Neuronal stem cell (in vitro differentiated cells): ENCODE measurements around the gene SLC39A6.

ENCODE experiments used
- DNase-seq: peaks from one replicate; pipeline ENCODE4 v3.0.0-alpha.2; 2013; ENCODE audit warnings: low spot score
- H2AFZ ChIP-seq: one replicate; pipeline ENCODE4 v1.6.1; 2013; ENCODE audit warnings: mild to moderate bottlenecking, low read length, inconsistent platforms
- H2AK5ac ChIP-seq: 2 replicates; pipeline ENCODE4 v1.6.1; 2013; ENCODE audit warnings: low read depth, mild to moderate bottlenecking, inconsistent platforms, low read length, moderate library complexity, mixed read lengths
- H2BK120ac ChIP-seq: 2 replicates; pipeline ENCODE4 v1.6.1; 2013; ENCODE audit warnings: low read depth, mild to moderate bottlenecking, inconsistent platforms, low read length, moderate library complexity, mixed read lengths
- H2BK12ac ChIP-seq: one replicate; pipeline ENCODE4 v1.6.1; 2013; ENCODE audit warnings: low read length, inconsistent platforms
- H2BK15ac ChIP-seq: 2 replicates; pipeline ENCODE4 v1.6.1; 2013; ENCODE audit warnings: mild to moderate bottlenecking, low read length, inconsistent platforms, mixed read lengths
- H2BK5ac ChIP-seq: one replicate; pipeline ENCODE4 v1.6.1; 2013; ENCODE audit warnings: inconsistent platforms, mild to moderate bottlenecking, low read length, moderate library complexity
- H3K14ac ChIP-seq: one replicate; pipeline ENCODE4 v1.6.1; 2013; ENCODE audit warnings: low read length, inconsistent platforms
- H3K18ac ChIP-seq: 2 replicates; pipeline ENCODE4 v1.6.1; 2013; ENCODE audit warnings: low read length, inconsistent platforms
- H3K23ac ChIP-seq: 2 replicates; pipeline ENCODE4 v1.6.1; 2013; ENCODE audit warnings: low read depth, mild to moderate bottlenecking, mixed read lengths, low read length, inconsistent platforms; ENCODE audit not compliant: poor library complexity
- H3K27ac ChIP-seq: replicated peaks from 3 replicates; pipeline ENCODE4 v1.5.1; 2013; ENCODE audit warnings: low read length, inconsistent platforms
- H3K27me3 ChIP-seq, 3 experiments: 2 replicates each; pipeline ENCODE4 v1.6.1; 2013; ENCODE audit warnings: low read length in 3 of 3, mild to moderate bottlenecking in 2 of 3, inconsistent platforms in 1 of 3, low read depth in 1 of 3, mixed read lengths in 1 of 3, moderate library complexity in 1 of 3; ENCODE audit not compliant: control insufficient read depth in 3 of 3, insufficient read depth in 3 of 3
- H3K36me3 ChIP-seq, 2 donors: replicated peaks in 1 of 2; 2 replicates each; pipeline ENCODE4 v1.6.1; 2013; ENCODE audit warnings: low read length in 2 of 2; ENCODE audit not compliant: control insufficient read depth in 2 of 2, insufficient read depth in 2 of 2
- H3K4ac ChIP-seq: 2 replicates; pipeline ENCODE4 v1.6.1; 2013; ENCODE audit warnings: inconsistent platforms, mild to moderate bottlenecking, low read length, moderate library complexity
- H3K4me1 ChIP-seq, 2 donors: 1 replicate in 1 of 2; 2 replicates in 1 of 2; pipeline ENCODE4 v1.6.1; 2013; ENCODE audit warnings: low read length in 2 of 2, low read depth in 1 of 2; ENCODE audit not compliant: control insufficient read depth in 2 of 2, insufficient read depth in 1 of 2
- H3K4me2 ChIP-seq: one replicate; pipeline ENCODE4 v1.6.1; 2013; ENCODE audit warnings: mild to moderate bottlenecking, low read length, inconsistent platforms; ENCODE audit not compliant: insufficient read depth, poor library complexity, severe bottlenecking
- H3K4me3 ChIP-seq, 2 donors: 2 replicates each; pipeline ENCODE4 v1.5.1; 2013; ENCODE audit warnings: low read length in 2 of 2, mild to moderate bottlenecking in 2 of 2, inconsistent platforms in 1 of 2, moderate library complexity in 1 of 2
- H3K79me1 ChIP-seq: one replicate; pipeline ENCODE4 v1.6.1; 2013; ENCODE audit warnings: low read depth, mild to moderate bottlenecking, inconsistent platforms, low read length, moderate library complexity
- H3K9ac ChIP-seq: one replicate; pipeline ENCODE4 v1.6.1; 2013; ENCODE audit warnings: mild to moderate bottlenecking, low read depth, low read length, inconsistent platforms; ENCODE audit not compliant: poor library complexity
- H3K9me3 ChIP-seq, 2 donors: replicated peaks in 1 of 2; 2 replicates each; pipeline versions ENCODE3 to v1.6.1; 2013; ENCODE audit warnings: low read length in 2 of 2, mild to moderate bottlenecking in 2 of 2, inconsistent platforms in 1 of 2, low read depth in 1 of 2, mixed read lengths in 1 of 2, moderate library complexity in 1 of 2; ENCODE audit not compliant: control insufficient read depth in 2 of 2, insufficient read depth in 1 of 2
- H4K8ac ChIP-seq: one replicate; pipeline ENCODE4 v1.6.1; 2013; ENCODE audit warnings: low read depth, mild to moderate bottlenecking, inconsistent platforms, low read length, moderate library complexity
- H4K91ac ChIP-seq: one replicate; pipeline ENCODE4 v1.6.1; 2013; ENCODE audit warnings: low read length, low read depth, mild to moderate bottlenecking, inconsistent platforms; ENCODE audit not compliant: poor library complexity
- WGBS, 2 donors: extraction: QIAGEN DNeasy Blood & Tissue Kit; methylation state at CpG; one replicate each; pipeline ENCODE4 v1.1.7; 2013; ENCODE audit warnings: missing lambda C conversion rate in 2 of 2, mixed read lengths in 1 of 2; ENCODE audit not compliant: insufficient read length in 2 of 2, insufficient replicate concordance in 1 of 2; ENCODE audit errors: extremely low coverage in 2 of 2; 5-methylcytosine and 5-hydroxymethylcytosine counted together

The SLC39A6 gene

DNA sequence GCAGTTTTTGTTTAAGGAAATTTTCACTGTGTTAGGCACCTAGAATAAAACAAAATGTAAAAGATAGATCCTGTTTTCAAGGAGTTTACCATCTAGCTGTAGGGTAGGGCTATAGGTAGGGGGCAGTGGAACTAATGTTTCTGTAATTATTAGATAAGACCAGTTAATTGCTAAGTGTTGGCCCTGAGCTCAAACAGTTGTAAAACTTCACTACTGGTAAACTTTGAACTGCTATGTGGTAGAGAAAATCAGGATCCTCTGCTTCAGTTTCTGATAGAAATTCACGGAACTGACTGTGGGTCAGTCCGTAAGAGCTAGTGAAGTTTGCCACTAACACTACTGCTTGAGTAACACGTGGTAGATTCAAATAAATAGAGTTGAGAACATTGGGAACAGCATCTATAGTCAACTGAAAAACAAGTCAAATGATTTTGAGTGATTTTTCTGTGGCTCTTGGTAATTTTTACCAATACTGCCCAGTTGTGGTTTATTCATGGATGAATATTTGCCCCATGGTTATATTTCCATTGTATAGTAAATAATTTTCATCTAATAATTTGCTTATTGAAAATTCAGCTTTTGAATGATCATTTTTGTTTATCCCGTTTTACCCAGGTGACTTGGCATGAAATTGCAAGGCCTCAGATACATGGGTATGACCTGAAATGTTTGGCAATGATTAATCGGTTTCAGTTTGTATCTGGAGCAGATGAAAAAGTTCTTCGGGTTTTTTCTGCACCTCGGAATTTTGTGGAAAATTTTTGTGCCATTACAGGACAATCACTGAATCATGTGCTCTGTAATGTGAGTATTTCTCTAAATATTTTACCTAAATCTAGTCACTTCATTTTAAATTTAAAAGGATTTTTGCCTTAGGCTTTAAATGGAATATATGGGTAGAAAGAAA is 27.0 kb upstream of the SLC39A6 start:
- H3K9ac ChIP-seq, result no peak overlapping the region
- no peak overlapping the region for H2BK12ac ChIP-seq
- peaks cover 1% of the 10 kb centered on the region for H3K79me1 ChIP-seq
- no CpG with 5 or more reads among the region's 7 CpGs for WGBS, 2 donors
- H2BK120ac ChIP-seq, result no peak overlapping the region
- H3K4me1 ChIP-seq, result no peaks in the 10 kb centered on the region
- no peak overlapping the region for H3K14ac ChIP-seq
- no peak overlapping the region for H3K18ac ChIP-seq
- no peaks in the 10 kb centered on the region for H3K9me3 ChIP-seq
- H2AFZ ChIP-seq, result no peak overlapping the region
- no peak for DNase-seq
- no peak overlapping the region for H2BK15ac ChIP-seq
- H3K27ac ChIP-seq, result no peak overlapping the region
- H3K36me3 ChIP-seq, result peaks cover 27 to 97% of the 10 kb centered on the region in 2 donors
- no peak overlapping the region for H2BK5ac ChIP-seq
- H4K91ac ChIP-seq, result no peak overlapping the region
- no peak overlapping the region for H2AK5ac ChIP-seq
- H3K27me3 ChIP-seq, result no peaks in the 10 kb centered on the region
- H3K23ac ChIP-seq, result no peak overlapping the region
- H3K4ac ChIP-seq, result no peak overlapping the region
- H4K8ac ChIP-seq, result no peak overlapping the region
- H3K4me3 ChIP-seq, result no peak overlapping the region
- H3K4me2 ChIP-seq, result no peak overlapping the region

DNA sequence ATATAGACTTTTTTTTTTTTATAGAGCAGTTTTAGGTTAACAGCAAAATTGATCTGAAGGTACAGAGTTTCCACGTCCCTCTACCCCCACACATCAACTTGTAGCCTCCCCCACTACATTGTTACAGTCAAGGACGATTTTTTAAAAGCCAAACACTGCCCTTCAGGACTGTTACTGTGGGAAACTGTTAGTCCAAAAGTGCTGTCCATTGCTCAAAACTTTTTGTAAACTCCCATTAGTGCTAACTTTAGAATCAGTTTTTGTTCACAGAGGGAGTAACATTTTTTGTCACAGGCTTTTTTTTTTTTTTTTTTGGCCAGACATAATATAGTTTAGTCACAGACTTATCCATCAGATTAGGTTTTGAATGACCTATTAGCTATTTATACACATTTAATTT is 24.6 kb upstream of the SLC39A6 start:
- H4K8ac ChIP-seq, result no peak overlapping the region
- no peak overlapping the region for H3K23ac ChIP-seq
- no peak for DNase-seq
- H2BK15ac ChIP-seq, result no peak overlapping the region
- no peaks in the 10 kb centered on the region for H3K9me3 ChIP-seq
- peaks cover 26 to 98% of the 10 kb centered on the region in 2 donors for H3K36me3 ChIP-seq
- WGBS, 2 donors, result no CpG with 5 or more reads among the region's 2 CpGs
- no peaks in the 10 kb centered on the region for H3K4me1 ChIP-seq
- H2AFZ ChIP-seq, result no peak overlapping the region
- H3K79me1 ChIP-seq, result peaks cover 1% of the 10 kb centered on the region
- H3K27me3 ChIP-seq, result no peaks in the 10 kb centered on the region
- H3K4me3 ChIP-seq, result no peak overlapping the region
- H3K14ac ChIP-seq, result no peak overlapping the region
- H3K18ac ChIP-seq, result no peak overlapping the region
- no peak overlapping the region for H2AK5ac ChIP-seq
- H4K91ac ChIP-seq, result no peak overlapping the region
- no peak overlapping the region for H3K4me2 ChIP-seq
- no peak overlapping the region for H3K4ac ChIP-seq
- H2BK120ac ChIP-seq, result no peak overlapping the region
- no peak overlapping the region for H2BK5ac ChIP-seq
- no peak overlapping the region for H3K27ac ChIP-seq
- no peak overlapping the region for H2BK12ac ChIP-seq
- no peak overlapping the region for H3K9ac ChIP-seq

DNA sequence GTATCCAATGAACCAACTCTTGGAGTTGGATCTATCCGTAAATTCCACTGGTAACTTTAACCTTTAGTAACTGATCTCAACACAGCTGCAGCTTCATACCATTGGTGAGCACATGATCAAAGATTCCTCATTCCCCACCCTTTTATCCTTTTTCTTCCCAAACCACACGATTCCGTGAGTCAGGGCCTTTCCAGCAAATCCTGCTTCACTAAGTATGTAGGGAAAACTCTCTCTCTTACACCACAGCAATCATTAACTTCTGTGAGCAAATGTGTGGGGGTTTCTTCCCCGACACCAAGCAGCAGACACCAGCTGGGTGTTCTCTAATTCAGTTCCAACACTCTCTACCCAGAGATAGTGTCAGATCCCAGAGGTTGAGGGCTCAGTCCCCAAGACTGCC is 24.1 kb upstream of the SLC39A6 start:
- peaks cover 25 to 98% of the 10 kb centered on the region in 2 donors for H3K36me3 ChIP-seq

DNA sequence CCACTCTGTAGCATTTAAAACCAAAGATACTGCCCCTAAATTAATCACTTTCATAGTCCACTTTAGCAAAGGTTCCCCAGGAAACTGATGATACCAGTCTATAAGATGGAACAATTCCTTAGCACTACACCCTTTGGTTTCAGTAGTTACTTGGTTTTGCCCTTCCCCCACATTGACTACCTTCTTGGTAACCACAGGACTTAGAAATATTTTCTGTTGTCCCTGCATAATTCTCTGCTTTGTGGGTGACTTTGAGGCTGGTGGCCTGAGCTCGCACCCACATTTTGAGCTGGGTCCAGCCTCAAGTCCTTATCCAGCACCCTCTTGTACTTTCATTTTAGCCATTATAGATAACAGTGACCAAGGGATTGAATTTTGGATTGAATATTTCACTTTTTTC is 23.6 kb upstream of the SLC39A6 start:
- no peak overlapping the region for H3K4me3 ChIP-seq
- no peak overlapping the region for H4K8ac ChIP-seq
- no peak overlapping the region for H2BK15ac ChIP-seq
- no peak overlapping the region for H2BK12ac ChIP-seq
- no peak overlapping the region for H2AK5ac ChIP-seq
- no peak overlapping the region for H3K4me2 ChIP-seq
- no peak for DNase-seq
- no peak overlapping the region for H3K4ac ChIP-seq
- H2AFZ ChIP-seq, result no peak overlapping the region
- H3K4me1 ChIP-seq, result no peaks in the 10 kb centered on the region
- H3K23ac ChIP-seq, result no peak overlapping the region
- H2BK5ac ChIP-seq, result no peak overlapping the region
- H3K27me3 ChIP-seq, result no peaks in the 10 kb centered on the region
- H3K9me3 ChIP-seq, result no peaks in the 10 kb centered on the region
- H3K79me1 ChIP-seq, result peaks cover under 1% of the 10 kb centered on the region
- peaks cover 24 to 96% of the 10 kb centered on the region in 2 donors for H3K36me3 ChIP-seq
- no peak overlapping the region for H2BK120ac ChIP-seq
- no CpG with 5 or more reads among the region's 1 CpG for WGBS, 2 donors
- H3K27ac ChIP-seq, result no peak overlapping the region
- no peak overlapping the region for H4K91ac ChIP-seq
- H3K9ac ChIP-seq, result no peak overlapping the region
- no peak overlapping the region for H3K18ac ChIP-seq
- no peak overlapping the region for H3K14ac ChIP-seq

More for the DNA sequence above, 24.1 kb upstream of the SLC39A6 start:
- Histone ChIP-seq H2AK5ac (no peak overlapping the region), H3K27ac (no peak overlapping the region), H3K14ac (no peak overlapping the region), H3K18ac (no peak overlapping the region), H2BK12ac (no peak overlapping the region), H3K9ac (no peak overlapping the region), H4K91ac (no peak overlapping the region), H2BK5ac (no peak overlapping the region), H3K4ac (no peak overlapping the region), H3K4me2 (no peak overlapping the region), H3K79me1 (peaks cover 1% of the 10 kb centered on the region), H2BK120ac (no peak overlapping the region), H3K27me3 (no peaks in the 10 kb centered on the region), H3K9me3 (no peaks in the 10 kb centered on the region), H3K4me3 (no peak overlapping the region), H2BK15ac (no peak overlapping the region), H3K4me1 (no peaks in the 10 kb centered on the region), H2AFZ (no peak overlapping the region), H4K8ac (no peak overlapping the region), H3K23ac (no peak overlapping the region)
- no peak for DNase-seq
- WGBS, 2 donors, result no CpG with 5 or more reads among the region's 4 CpGs
